ENCODE results near the gene PHYH.

GRCh38 chr10:13231808-13232207 lies 68.1 kb downstream of the PHYH start:
- no peak for TF ChIP-seq CTCF (IDR thresholded peaks at IDR 0.05)
- no peak for TF ChIP-seq POLR2AphosphoS5 (IDR thresholded peaks at IDR 0.05)

All from sigmoid colon (tissue), 4 donors.